Activated CD4-positive, alpha-beta T cell treated with anti-CD3 and anti-CD28 coated beads for 36 hours (primary cell): ENCODE results near the gene ANXA7. TPM values are rescaled to one million over a fixed set of nuclear protein-coding genes. Genes with fewer than 3 reads are reported as not detected.
A peak's percentile ranks its signal among the peaks of the same experiment; 100 is the strongest.

ENCODE experiments used
- ATAC-seq: fragments of 200-7000 bp; cut with Tn5 transposase; one replicate; pipeline ENCODE4 v1.10.0; 2021; ENCODE audit warnings: mild to moderate bottlenecking, moderate library complexity
- CTCF ChIA-PET: fragments of 350-600 bp; sonication (Branson Sonifier 250); formaldehyde crosslinking; loops from one replicate; lab custom pipeline; 2021; ENCODE audit warnings: antibody characterized with exemption; lab: Charles Lee
- POLR2A ChIA-PET: fragments of 350-600 bp; sonication (Branson Sonifier 250); formaldehyde crosslinking; loops from one replicate; lab custom pipeline; 2021; ENCODE audit warnings: antibody characterized with exemption, inconsistent platforms; lab: Charles Lee
- DNase-seq: peaks from one replicate; pipeline ENCODE4 v3.0.0-alpha.2; 2020
- H3K27ac Mint-ChIP-seq: one replicate; pipeline ENCODE4 v1.8.0; 2021; ENCODE audit warnings: mixed read lengths
- H3K27me3 Mint-ChIP-seq: one replicate; pipeline ENCODE4 v1.8.0; 2021; ENCODE audit warnings: mixed read lengths
- H3K36me3 Mint-ChIP-seq: one replicate; pipeline ENCODE4 v1.8.0; 2021; ENCODE audit warnings: low read depth, mixed read lengths
- H3K4me1 Mint-ChIP-seq: one replicate; pipeline ENCODE4 v1.8.0; 2021; ENCODE audit warnings: mixed read lengths
- H3K4me3 Mint-ChIP-seq: one replicate; pipeline ENCODE4 v1.8.0; 2021; ENCODE audit warnings: mild to moderate bottlenecking, moderate library complexity, mixed read lengths
- H3K9me3 Mint-ChIP-seq: one replicate; pipeline ENCODE4 v1.8.0; 2021; ENCODE audit warnings: low read depth, mixed read lengths
- intact Hi-C, 2 experiments: fragments of 100-400 bp; cut with DNase I in 1 of 2; cut with micrococcal nuclease in 1 of 2; formaldehyde crosslinking; loops; one replicate each; pipeline versions ENCODE4 v1.14.2 to v1.15.1; 2022 to 2024; cut with DNase I, micrococcal nuclease
- total RNA-seq, 2 experiments: library from RNA; stranded (reverse); gene quantifications; one replicate each; pipeline ENCODE4 v1.2.3, GENCODE V29; 2021

ANXA7 gene
- 100 to 1,000 TPM in 1 of 2 experiments, 10 to 100 TPM in 1; 94.6 to 118 TPM for total RNA-seq

DNA sequence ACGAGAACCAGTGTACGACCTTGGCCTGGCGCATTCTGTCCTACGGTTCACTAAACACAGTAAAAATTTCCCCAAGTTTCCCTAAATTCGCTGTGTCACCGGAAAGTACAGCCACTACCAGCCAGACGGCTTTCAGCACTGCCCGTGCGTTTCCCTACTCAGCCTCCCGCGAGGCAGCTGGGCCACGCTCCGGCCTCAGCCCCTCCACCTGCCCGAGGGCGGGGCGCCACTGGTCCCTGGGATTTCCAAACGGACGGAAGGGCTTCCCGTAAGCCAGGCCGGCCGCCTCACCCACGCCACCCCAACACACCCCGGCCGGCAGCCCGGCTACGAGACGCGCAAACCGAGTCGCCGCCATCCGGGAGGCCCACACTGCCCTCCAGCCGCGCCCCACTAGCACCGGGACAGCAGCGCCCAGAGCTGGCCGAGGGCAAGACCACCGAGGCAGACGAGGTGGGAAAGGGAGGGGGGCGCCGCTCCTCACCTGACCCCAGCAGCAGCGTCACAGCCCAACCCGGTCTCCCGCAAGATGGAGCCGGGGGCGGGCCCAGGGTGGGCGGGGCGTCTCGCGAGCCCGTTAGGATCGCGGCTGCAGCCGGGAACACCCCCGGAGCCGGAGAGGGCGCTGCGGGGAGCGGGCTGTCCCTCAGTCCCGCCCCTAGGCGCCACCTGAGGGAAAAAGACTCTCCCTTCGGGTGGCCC lies at the start of gene ANXA7:
Gene ANXA7 (minus strand): TSS at position 531 of the 702 bp plus-strand sequence. CDS start 13,202 bp downstream, outside the sequence.
- ATAC-seq = peak; percentile 96
- intact Hi-C loops = loop anchor here (1.0 to 5.0 kb wide), 14 partner anchors 55 to 329 kb away; partner anchors contain the start of genes CFAP70 (in 2 of the 2), DNAJC9 (in 2 of the 2), MRPS16 (in 2 of the 2) and ECD (in 1 of the 2)
- Mint-ChIP-seq H3K27ac (peak within 1 kb of the TSS; percentile 93), H3K4me3 (peak within 1 kb of the TSS; percentile 94), H3K27me3 (peaks cover 3% of the 10 kb centered on the region), H3K4me1 (peaks cover 52% of the 10 kb centered on the region), H3K36me3 (peaks cover 18% of the 10 kb centered on the region), H3K9me3 (no peaks in the 10 kb centered on the region)
- POLR2A ChIA-PET = interaction anchor here (0.7 to 1.4 kb wide), 4 partner anchors 82 to 317 kb away, joined by 3 to 4 read pairs (median 4); partner anchors contain the start of genes DNAJC9, MRPS16 and PPP3CB
- peak; percentile 97 for DNase-seq
- CTCF ChIA-PET = interaction anchor here (0.5 to 1.2 kb wide), 3 partner anchors 13 to 216 kb away, joined by 3 to 6 read pairs (median 4); no protein-coding TSS in a partner anchor

DNA sequence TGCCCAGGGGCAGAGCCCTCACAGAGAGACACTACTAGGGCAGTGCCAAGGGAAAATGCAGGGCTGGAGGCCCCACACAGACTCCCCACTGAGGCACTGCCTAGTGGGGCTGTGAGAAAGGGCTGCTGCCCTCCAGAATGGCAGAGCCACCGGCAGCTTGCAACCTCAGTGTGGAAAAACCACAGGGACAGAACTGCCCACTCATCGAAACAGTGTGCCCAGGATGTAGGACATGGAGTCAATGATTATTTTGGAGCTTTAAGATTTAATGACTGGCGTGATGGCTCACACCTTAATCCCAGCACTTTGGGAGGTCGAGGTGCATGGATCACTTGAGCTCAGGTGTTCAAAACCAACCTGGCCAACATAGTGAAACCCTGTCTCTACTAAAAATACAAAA lies 47.0 kb upstream of the ANXA7 start:
- H3K4me3 Mint-ChIP-seq = no peak overlapping the region
- no peaks in the 10 kb centered on the region for H3K9me3 Mint-ChIP-seq
- no peaks in the 10 kb centered on the region for H3K4me1 Mint-ChIP-seq
- CTCF ChIA-PET = no interaction called here
- DNase-seq (no peak), ATAC-seq (no peak)
- H3K36me3 Mint-ChIP-seq = peaks cover 23% of the 10 kb centered on the region
- H3K27ac Mint-ChIP-seq = no peak overlapping the region
- POLR2A ChIA-PET = no interaction called here
- intact Hi-C loops = no loop called here
- no peaks in the 10 kb centered on the region for H3K27me3 Mint-ChIP-seq

- DNase-seq = no peak
- Mint-ChIP-seq H3K27me3 (no peaks in the 10 kb centered on the region), H3K27ac (no peak overlapping the region), H3K4me1 (no peaks in the 10 kb centered on the region), H3K36me3 (peaks cover 19% of the 10 kb centered on the region), H3K9me3 (no peaks in the 10 kb centered on the region), H3K4me3 (no peak overlapping the region)
- intact Hi-C loops = no loop called here
- POLR2A ChIA-PET = interaction anchor here (0.5 kb wide), 1 partner anchor 35 kb away, joined by 6 read pairs; no protein-coding TSS in a partner anchor
- CTCF ChIA-PET = no interaction called here
- no peak for ATAC-seq
Measured at GRCh38 chr10:73459683-73460314, 45.9 kb upstream of the ANXA7 start.

GRCh38 chr10:73456187-73456890 lies 42.5 kb upstream of the ANXA7 start:
- Mint-ChIP-seq H3K27me3 (no peaks in the 10 kb centered on the region), H3K9me3 (no peaks in the 10 kb centered on the region), H3K4me3 (no peak overlapping the region), H3K27ac (no peak overlapping the region), H3K36me3 (peaks cover 10% of the 10 kb centered on the region), H3K4me1 (no peaks in the 10 kb centered on the region)
- ChIA-PET POLR2A (no interaction called here), CTCF (no interaction called here)
- ATAC-seq (no peak), DNase-seq (no peak)
- intact Hi-C loops = no loop called here

- ChIA-PET CTCF (interaction anchor here (0.7 kb wide), 1 partner anchor 1474 kb away, joined by 5 read pairs; no protein-coding TSS in a partner anchor), POLR2A (no interaction called here)
- ATAC-seq (no peak), DNase-seq (no peak)
- no peak overlapping the region for H3K27ac Mint-ChIP-seq
- peaks cover 10% of the 10 kb centered on the region for H3K36me3 Mint-ChIP-seq
- no peaks in the 10 kb centered on the region for H3K27me3 Mint-ChIP-seq
- H3K4me3 Mint-ChIP-seq = no peak overlapping the region
- no peaks in the 10 kb centered on the region for H3K9me3 Mint-ChIP-seq
- H3K4me1 Mint-ChIP-seq = peaks cover 2% of the 10 kb centered on the region
- intact Hi-C loops = no loop called here
Measured at GRCh38 chr10:73449113-73449512, 35.3 kb upstream of the ANXA7 start.

DNA sequence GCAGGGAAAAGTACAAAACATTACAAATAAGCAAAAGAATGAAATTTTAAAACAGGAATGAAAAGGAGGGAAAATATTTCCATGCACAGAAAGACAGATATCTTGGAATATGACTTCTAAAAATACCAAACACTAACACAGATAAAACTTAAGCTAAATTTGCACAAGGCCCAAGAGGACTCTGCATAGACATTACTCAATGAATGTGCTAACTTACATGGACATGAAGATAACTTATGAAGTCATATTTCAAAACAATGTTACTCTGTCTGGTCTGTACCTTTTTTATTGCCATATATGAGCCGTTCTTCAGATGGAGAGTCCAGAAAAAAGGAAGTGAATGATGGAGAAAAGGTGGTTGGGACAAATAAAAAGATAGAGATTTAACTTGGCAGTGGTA lies 34.5 kb upstream of the ANXA7 start:
- peaks cover 2% of the 10 kb centered on the region for H3K4me1 Mint-ChIP-seq
- ATAC-seq (no peak), DNase-seq (no peak)
- H3K4me3 Mint-ChIP-seq = no peak overlapping the region
- ChIA-PET CTCF (no interaction called here), POLR2A (no interaction called here)
- no peak overlapping the region for H3K27ac Mint-ChIP-seq
- no peaks in the 10 kb centered on the region for H3K9me3 Mint-ChIP-seq
- intact Hi-C loops = no loop called here
- H3K36me3 Mint-ChIP-seq = peaks cover 10% of the 10 kb centered on the region
- no peaks in the 10 kb centered on the region for H3K27me3 Mint-ChIP-seq

GRCh38 chr10:73446926-73447325 lies 33.1 kb upstream of the ANXA7 start:
- Mint-ChIP-seq H3K9me3 (no peaks in the 10 kb centered on the region), H3K27ac (no peak overlapping the region), H3K36me3 (peaks cover 12% of the 10 kb centered on the region), H3K4me1 (peaks cover 2% of the 10 kb centered on the region), H3K4me3 (no peak overlapping the region), H3K27me3 (no peaks in the 10 kb centered on the region)
- DNase-seq = no peak
- ChIA-PET POLR2A (no interaction called here), CTCF (no interaction called here)
- no peak for ATAC-seq
- intact Hi-C loops = no loop called here

GRCh38 chr10:73444457-73444856 lies 30.6 kb upstream of the ANXA7 start:
- Mint-ChIP-seq H3K27ac (no peak overlapping the region), H3K4me1 (peaks cover 8% of the 10 kb centered on the region), H3K4me3 (no peak overlapping the region), H3K27me3 (no peaks in the 10 kb centered on the region), H3K9me3 (no peaks in the 10 kb centered on the region), H3K36me3 (peaks cover 10% of the 10 kb centered on the region)
- DNase-seq (no peak), ATAC-seq (no peak)
- POLR2A ChIA-PET = no interaction called here
- intact Hi-C loops = no loop called here
- CTCF ChIA-PET = no interaction called here

- Mint-ChIP-seq H3K27me3 (no peaks in the 10 kb centered on the region), H3K4me3 (no peak overlapping the region), H3K27ac (peak overlapping the region; percentile 11), H3K4me1 (peaks cover 17% of the 10 kb centered on the region), H3K36me3 (peaks cover 5% of the 10 kb centered on the region), H3K9me3 (no peaks in the 10 kb centered on the region)
- intact Hi-C loops = no loop called here
- ChIA-PET POLR2A (no interaction called here), CTCF (no interaction called here)
- DNase-seq = no peak
- peak; percentile 53 for ATAC-seq
Measured at GRCh38 chr10:73439605-73440312, 25.9 kb upstream of the ANXA7 start.

GRCh38 chr10:73439055-73439454 lies 25.2 kb upstream of the ANXA7 start:
- ATAC-seq = no peak
- no peak for DNase-seq
- no peak overlapping the region for H3K27ac Mint-ChIP-seq
- CTCF ChIA-PET = interaction anchor here (0.6 kb wide), 1 partner anchor 447 kb away, joined by 3 read pairs; no protein-coding TSS in a partner anchor
- peaks cover 5% of the 10 kb centered on the region for H3K36me3 Mint-ChIP-seq
- no peaks in the 10 kb centered on the region for H3K9me3 Mint-ChIP-seq
- intact Hi-C loops = no loop called here
- no peaks in the 10 kb centered on the region for H3K27me3 Mint-ChIP-seq
- POLR2A ChIA-PET = no interaction called here
- H3K4me3 Mint-ChIP-seq = no peak overlapping the region
- peaks cover 19% of the 10 kb centered on the region for H3K4me1 Mint-ChIP-seq

GRCh38 chr10:73433538-73433867 lies 19.6 kb upstream of the ANXA7 start, which contains the start of gene MSS51:
Gene MSS51, minus strand, starts transcription at chr10:73433561. Its CDS starts 5,277 bp downstream, at chr10:73428284.
- Mint-ChIP-seq H3K4me1 (peaks cover 20% of the 10 kb centered on the region), H3K4me3 (no peak within 1 kb of the TSS), H3K9me3 (no peaks in the 10 kb centered on the region), H3K27ac (peak within 1 kb of the TSS; percentile 22), H3K36me3 (peaks cover 3% of the 10 kb centered on the region), H3K27me3 (no peaks in the 10 kb centered on the region)
- ChIA-PET POLR2A (interaction anchor here (0.7 kb wide), 1 partner anchor 267 kb away, joined by 6 read pairs; no protein-coding TSS in a partner anchor), CTCF (interaction anchor here (0.5 kb wide), 1 partner anchor 229 kb away, joined by 3 read pairs; no protein-coding TSS in a partner anchor)
- DNase-seq = no peak
- no peak for ATAC-seq
- intact Hi-C loops = no loop called here
